GM19463 (cell line): ENCODE measurements around the gene ARAP1.
"Not testable (repeated sequence)": the region's sequence is repeated elsewhere in the genome, so short reads cannot be mapped to it uniquely, and the experiment has no call there.

ENCODE experiments used
- ATAC-seq: cut with Tn5 transposase; IDR thresholded peaks from one replicate; pipeline ENCODE4 v1.9.1; 2021; ENCODE audit warnings: mild to moderate bottlenecking, moderate library complexity; ENCODE audit not compliant: unreplicated experiment

ARAP1 gene

DNA sequence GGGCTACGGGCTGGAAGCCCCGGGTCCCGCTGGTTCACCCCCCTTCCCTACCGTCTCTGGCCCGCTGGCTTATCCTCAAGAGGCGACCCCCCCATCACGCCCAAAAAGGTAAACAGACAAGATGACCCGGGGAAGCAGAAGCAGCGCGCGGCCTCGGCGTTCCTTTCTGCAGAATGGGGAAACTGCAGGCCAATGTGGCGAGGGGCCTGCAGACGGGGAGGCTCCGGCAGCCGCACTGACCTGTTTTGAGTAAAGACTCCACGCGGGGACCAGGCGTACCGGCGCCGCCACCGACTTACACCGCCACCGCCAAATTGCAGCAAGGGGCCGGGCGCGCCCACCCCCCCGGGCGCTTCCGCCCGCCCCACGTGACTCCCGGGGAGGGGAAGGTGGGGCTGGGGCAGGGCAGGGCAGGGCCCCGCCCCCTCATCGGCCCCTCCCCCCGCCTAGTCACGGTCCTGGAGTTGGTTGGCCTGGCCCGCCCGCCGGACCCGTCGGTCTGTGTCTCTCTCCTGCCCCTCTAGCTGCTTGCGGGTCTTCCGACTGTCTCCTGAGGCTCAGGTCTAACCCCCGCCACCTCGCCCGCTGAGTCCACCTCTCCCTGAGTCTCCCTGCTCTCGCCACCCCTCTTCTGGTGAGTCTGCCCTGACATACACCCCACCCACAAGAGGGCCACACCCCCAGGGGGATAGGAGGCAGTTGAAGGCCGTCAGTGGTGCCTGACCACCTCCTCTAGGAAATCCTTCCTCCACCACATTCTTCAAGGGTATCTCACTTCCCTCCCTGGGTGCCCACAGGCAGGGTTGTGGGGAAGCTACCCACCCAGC, at the start of gene ARAP1:
Gene ARAP1 (minus strand): TSS at position 321 of the 827 bp plus-strand sequence. CDS start 25,280 bp downstream, outside the sequence.
- ATAC-seq, result peak; percentile 67

DNA sequence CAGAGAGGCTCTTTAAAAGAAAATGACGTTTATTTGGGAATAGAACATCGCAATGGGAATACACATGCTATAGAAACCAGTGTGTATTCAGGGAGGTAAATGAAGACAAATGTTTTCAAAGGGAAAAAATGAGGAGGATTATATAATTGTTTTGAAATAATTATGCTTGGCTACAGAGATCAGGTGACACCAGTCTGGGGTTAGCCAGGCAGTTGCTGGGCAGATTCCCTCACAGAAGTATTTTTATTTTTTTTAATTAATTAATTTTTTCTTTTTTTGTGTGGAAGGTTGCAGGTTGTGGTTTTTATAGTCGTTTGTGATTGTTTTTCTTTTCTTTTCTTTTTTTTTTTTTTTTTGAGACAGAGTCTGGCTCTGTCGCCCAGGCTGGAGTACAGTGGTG, 47.2 kb upstream of the ARAP1 start:
- no peak for ATAC-seq

- ATAC-seq, result no peak
These were observed 46.2 kb upstream of the ARAP1 start for GRCh38 chr11:72798361-72798760.

DNA sequence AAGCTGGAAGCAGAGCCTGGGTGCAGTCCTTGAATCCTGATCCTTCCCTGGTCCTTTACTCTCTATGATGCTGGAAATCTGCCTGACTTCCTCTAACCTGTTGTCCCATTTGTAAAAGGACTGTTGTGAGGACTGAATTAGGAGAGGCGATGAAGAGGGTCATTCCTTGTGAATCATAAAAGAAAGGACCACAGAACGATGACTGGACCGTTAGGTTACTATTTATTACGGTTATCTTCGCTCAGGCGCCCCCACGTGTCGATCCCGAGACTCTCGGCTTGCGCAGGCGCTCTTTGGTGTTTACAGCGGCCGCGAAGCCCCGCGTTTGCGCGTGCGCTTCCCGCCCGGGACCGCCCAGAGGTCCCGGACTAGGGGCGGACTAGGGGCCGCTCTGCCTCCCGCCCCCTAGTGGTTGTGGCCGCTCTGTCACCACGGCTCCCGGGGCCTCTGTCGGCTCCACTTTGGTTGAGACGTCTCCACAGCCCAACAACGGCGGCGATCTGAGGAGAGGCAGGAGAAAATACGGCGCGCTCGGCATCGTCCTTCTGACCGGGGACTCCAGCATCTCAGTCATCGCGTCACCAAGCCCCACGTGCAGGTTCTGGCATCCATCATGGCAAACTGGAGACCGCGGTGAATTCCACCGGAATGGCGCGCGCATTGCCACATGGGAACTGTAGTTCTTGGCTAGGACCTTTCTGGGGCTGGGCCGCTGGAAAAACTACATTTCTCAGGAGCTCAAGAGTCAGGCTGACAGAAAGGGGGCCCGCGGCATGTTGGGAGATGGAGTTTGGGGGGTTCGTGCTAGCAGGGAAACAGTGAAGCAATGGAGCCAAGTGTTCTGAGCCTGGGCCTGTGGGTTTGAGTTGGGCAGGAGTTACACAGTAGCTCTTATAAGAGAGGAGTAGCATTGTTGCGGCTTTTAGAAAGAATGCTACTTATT, 41.5 kb upstream of the ARAP1 start, which contains the start of gene STARD10:
Gene STARD10 (minus strand): TSS at position 623 of the 943 bp plus-strand sequence. CDS start 12,866 bp downstream, outside the sequence.
- ATAC-seq, result peak; percentile 94

- ATAC-seq, result no peak
These were observed 40.8 kb upstream of the ARAP1 start for GRCh38 chr11:72793076-72793424.

- no peak for ATAC-seq
These were observed 40.3 kb upstream of the ARAP1 start for GRCh38 chr11:72792437-72793021.

GRCh38 chr11:72791228-72791627, 39.0 kb upstream of the ARAP1 start:
- not testable (repeated sequence) for ATAC-seq

GRCh38 chr11:72789493-72790131, 37.4 kb upstream of the ARAP1 start:
- ATAC-seq, result no peak

- ATAC-seq, result no peak
These were observed 36.0 kb upstream of the ARAP1 start for GRCh38 chr11:72788241-72788640.

DNA sequence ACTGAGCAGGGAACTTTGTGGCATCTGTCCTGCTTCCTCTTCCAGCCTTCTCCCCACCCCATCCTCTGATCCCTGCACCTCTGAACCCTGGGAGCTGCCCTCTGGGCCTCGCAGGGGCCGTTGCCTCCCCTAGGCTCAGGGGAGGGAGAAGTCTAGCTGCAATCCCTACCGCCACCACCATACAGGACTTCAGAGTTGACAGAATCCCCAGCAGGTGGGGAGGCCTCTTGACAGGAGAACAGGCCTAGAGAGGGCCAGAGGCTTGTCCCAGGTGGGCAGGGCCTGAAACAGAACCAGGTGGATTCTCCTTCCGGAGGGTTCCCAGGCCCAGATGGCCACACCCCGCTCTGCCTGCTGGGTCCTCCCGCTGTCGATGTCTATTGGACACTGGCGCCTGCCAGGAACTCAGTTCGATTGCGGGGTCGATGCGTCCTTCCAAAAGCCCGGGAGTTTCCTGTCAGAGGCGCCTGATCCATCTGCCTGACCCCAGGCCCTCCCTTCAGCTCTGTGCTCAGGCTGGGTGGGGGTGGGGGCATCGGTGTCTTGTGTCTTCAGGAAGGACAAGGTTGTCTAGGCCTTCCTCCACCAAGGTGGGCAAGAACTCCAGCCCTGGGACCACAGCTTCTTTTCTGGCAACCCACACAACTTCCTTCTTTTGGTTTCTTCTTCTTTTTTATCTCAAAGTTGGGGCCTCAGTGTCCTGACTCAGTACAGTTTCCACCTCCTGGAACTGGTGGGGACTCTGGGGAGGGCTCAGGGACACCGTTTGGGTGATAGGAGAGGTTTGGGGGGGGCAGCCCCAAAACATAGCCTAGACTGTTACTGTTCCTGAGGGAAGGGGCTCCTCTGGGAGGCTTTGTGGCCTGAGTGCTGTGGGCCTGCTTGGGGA, 35.3 kb upstream of the ARAP1 start:
- ATAC-seq, result peak; percentile 69

- no peak for ATAC-seq
These were observed 34.4 kb upstream of the ARAP1 start for GRCh38 chr11:72786305-72787215.

DNA sequence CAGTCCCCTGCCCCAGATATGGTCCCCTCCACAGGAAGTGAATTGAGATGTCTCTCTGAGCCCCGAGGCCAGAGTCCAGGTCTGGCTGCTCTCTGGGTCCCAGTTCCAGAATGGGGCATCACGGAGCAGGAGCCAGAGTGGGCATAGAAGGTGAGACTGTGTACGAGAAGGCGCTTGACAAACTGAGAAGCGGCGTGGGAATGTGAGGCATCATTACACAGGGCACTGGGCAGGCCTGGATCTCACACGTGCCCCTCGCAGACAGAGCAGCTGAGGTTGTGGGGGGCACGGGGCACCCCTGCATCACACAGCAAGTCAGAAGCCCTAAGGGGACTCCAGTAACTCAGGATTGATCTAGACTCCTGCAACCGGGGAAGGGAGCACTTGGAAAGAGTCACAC, 32.5 kb upstream of the ARAP1 start:
- ATAC-seq, result no peak

DNA sequence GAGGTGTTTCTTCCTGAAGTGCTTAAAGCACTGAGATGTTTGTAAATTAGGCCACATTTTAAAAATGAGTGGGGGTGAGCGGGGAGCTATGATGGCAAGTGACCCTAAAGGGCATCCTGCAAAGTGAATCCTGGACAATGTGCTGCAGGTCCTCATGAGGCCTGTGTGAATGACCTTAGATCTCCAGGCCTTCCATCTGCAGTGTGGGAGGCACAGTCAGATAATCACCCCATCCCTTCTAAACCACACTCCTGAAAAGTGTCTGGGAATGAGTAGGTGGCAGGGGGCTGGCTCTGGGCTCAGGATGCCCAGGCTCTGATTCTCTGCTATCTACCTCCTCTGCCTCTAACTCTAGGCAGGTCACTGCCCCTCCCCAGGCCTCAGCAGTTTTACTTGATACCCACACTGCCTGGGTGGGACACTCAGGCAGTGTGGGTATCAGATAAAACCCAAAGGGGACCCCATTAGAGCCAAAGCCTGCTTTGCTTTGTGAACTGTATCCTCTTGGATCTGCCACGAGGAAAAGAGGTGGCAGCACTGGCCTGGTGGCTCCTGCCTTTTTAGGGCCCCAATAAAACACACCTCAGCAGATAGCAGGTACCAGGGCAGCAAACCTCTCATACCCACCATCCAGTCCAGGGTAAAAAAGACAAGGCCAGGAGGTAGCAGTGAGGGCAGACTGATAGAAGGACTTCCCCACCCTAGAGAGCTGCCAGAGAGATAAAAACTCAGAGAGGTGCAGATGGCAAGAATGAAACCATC, 31.1 kb upstream of the ARAP1 start:
- ATAC-seq, result no peak

DNA sequence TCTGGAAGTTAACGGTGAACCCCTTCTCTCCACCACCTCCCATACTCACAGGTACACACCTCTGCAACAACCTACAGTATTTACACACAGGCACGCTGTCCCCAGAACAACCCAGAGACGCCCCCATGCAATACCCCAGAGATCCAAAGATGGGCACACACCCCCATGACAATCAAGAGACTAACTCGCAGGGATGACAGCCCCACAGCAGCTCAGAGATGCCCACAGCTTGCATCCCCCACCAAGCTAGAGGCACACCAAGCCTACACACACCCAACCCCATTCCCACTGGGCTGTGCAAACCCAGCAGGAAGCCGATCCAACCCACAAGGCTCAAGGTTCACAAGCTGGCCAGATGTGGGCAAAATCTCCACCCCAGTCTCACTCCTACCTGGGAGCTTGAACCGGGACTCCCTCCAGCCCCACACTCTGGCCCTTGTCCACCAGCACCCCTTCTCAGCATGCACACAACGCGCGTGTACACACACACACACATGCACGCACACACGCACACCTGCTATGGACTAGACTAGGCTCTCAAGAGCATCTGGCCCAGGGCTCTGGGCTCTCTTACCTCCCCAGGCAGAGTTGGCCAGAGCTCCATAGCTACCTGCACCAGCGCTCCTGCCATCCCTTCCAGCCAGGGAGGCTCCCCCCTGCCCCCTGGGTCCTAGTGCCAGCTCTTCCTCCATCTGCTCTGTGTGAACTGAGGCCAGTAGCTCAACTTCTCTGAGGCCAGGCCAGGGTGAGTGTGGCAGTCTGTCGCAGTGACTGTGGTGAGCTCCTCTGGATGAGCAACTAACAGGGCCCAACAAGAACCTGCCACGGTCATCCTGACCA, 30.1 kb upstream of the ARAP1 start:
- ATAC-seq, result no peak

DNA sequence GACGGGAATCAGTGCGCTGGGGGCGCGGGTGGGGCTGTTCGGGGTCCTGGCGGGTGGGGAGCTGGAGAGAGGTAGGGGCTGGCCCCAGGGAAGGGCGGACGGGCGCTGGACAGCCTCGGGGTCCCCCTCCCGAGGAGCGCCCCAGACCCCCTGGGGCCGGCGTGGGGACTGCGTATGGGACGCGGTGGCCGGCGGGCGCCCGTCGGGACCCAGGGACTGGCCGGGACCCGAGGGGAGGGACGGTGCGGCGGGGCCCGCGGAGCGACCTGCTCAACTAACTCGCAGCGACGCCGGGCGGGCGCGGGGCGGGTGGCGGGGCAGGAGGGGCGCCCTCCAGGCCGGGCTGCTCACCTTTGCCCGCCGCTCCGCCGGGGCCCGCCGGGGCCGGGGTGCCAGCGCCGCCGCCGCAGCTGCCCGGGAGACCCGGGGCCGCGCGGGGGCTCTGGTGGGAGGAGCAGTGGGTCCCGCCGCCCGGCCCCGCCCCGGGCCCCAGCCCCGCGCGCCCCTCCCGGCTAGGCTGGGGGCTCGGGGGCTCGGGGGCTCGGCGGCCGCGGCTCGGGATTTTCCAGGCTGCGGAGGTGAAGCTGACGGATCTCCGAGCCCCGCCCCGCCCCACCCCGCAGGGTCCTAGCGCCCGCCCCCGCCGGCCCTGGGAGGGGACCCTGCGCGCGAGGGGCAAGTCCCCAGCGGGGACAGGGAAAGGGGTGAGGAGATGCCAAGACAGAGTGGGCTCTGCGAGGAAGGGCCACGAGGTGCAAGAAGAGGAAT, 29.3 kb upstream of the ARAP1 start:
- no peak for ATAC-seq

DNA sequence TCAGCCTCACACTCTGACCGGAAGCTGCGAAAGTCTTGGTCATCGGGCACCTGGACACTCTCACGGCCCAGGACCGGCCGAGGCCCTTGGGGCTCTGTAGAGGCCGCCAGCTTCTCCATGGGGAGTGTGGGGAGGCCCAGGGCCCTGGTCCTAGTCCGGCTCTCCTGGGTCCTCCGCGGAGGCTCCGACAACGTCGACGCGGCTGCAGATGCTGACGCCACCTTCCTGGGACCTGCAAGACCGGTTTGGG, 28.8 kb upstream of the ARAP1 start:
- no peak for ATAC-seq
